Right lobe of liver (tissue), 4 donors: Measurements from ENCODE around the gene ATP10D.

Source experiments
- CTCF ChIP-seq, 4 donors: fragments of 200-600 bp in 3 of 4; fragments of 450-650 bp in 1 of 4; IDR thresholded peaks; one replicate each; pipeline versions ENCODE4 v1.5.1 to v1.8.0; 2016 to 2022; ENCODE audit warnings: antibody characterized with exemption in 4 of 4, mild to moderate bottlenecking in 2 of 4
- POLR2A ChIP-seq: fragments of 450-650 bp; IDR thresholded peaks from one replicate; pipeline ENCODE4 v1.6.1; 2017; ENCODE audit warnings: antibody characterized with exemption, mild to moderate bottlenecking
- donor health status: DM: no; HTN: no; CAD: no.
- donor health status: DM: no; HTN: no; CAD: no.
- donor health status: DM: no; HTN: yes; CAD: no.

- TF ChIP-seq CTCF (IDR thresholded peaks at IDR 0.05) (no peak), POLR2A (no peak)
Observed at GRCh38 chr4:47475411-47475810, 9.7 kb upstream of the ATP10D start.
